Parathyroid adenoma (tissue), 2 donors: ENCODE results near the gene CAMKMT.

Experiments used
- H2AFZ ChIP-seq: fragments of 300-600 bp; sonication (generic); one replicate; pipeline ENCODE4 v1.7.0; 2017; ENCODE audit warnings: antibody characterized with exemption, mild to moderate bottlenecking
- H3K27ac ChIP-seq: fragments of 300-600 bp; sonication (generic); one replicate; pipeline ENCODE4 v1.7.0; 2017
- H3K27me3 ChIP-seq: fragments of 300-600 bp; sonication (generic); one replicate; pipeline ENCODE4 v1.7.0; 2017; ENCODE audit warnings: low read length; ENCODE audit not compliant: control insufficient read depth, insufficient read depth
- H3K36me3 ChIP-seq: fragments of 300-600 bp; sonication (generic); one replicate; pipeline ENCODE4 v1.7.0; 2017; ENCODE audit warnings: low read length; ENCODE audit not compliant: control insufficient read depth, insufficient read depth
- H3K4me1 ChIP-seq: fragments of 300-600 bp; sonication (generic); one replicate; pipeline ENCODE4 v1.7.0; 2017; ENCODE audit warnings: control low read depth
- H3K4me2 ChIP-seq: fragments of 300-600 bp; sonication (generic); one replicate; pipeline ENCODE4 v1.7.0; 2017; ENCODE audit warnings: low read length
- H3K4me3 ChIP-seq: fragments of 300-600 bp; sonication (generic); one replicate; pipeline ENCODE4 v1.7.0; 2017; ENCODE audit warnings: low read depth, low read length
- H3K79me2 ChIP-seq: fragments of 300-600 bp; sonication (generic); one replicate; pipeline ENCODE4 v1.7.0; 2017; ENCODE audit warnings: control low read depth
- H3K9ac ChIP-seq: fragments of 300-600 bp; sonication (generic); one replicate; pipeline ENCODE4 v1.7.0; 2017; ENCODE audit warnings: mild to moderate bottlenecking
- H3K9me3 ChIP-seq: fragments of 300-600 bp; sonication (generic); one replicate; pipeline ENCODE4 v1.7.0; 2017; ENCODE audit warnings: low read length; ENCODE audit not compliant: control insufficient read depth
- CTCF ChIP-seq: fragments of 300-600 bp; sonication (generic); IDR thresholded peaks from one replicate; pipeline ENCODE4 v1.7.0; 2017; ENCODE audit warnings: antibody characterized with exemption, mild to moderate bottlenecking
- donor health status: primary hyperparathyroidism.

CAMKMT gene

DNA sequence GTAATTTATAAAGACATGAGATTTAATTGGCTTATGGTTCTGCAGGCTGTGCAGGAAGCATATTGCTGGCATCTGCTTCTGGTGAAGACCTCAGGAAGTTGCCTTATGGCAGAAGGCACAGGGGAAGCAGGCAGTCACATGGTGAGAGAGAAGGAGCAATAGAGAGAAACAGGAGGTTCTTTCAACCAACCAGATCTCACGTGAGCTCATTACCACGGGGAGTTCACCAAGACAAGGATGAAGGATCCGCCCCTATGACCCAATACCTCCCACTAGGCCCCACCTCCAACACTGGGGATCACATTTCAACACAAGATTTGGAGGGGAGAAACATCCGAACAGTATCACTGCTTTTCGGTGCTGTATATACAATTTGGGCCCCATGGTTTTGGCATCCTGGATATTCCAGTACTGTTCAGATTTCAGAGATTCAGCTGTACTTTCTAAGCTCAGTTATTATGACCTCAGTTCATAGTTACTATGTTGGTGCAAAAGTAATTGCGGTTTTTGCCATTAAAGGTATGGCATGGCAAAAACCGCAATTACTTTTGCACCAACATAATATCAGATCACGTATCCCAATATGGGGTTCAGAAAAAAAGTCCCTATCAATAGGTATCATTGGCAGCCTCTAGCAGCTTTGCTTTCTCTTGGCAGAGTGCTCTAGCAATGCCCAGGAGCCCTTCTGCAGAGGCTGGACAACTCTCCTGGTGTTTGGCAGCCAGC lies 390.2 kb downstream of the CAMKMT start:
- no peaks in the 10 kb centered on the region for H3K9me3 ChIP-seq
- no peak overlapping the region for H3K4me2 ChIP-seq
- no peaks in the 10 kb centered on the region for H3K36me3 ChIP-seq
- H2AFZ ChIP-seq = no peak overlapping the region
- no peaks in the 10 kb centered on the region for H3K27me3 ChIP-seq
- TF ChIP-seq CTCF = no peak
- no peaks in the 10 kb centered on the region for H3K4me1 ChIP-seq
- H3K4me3 ChIP-seq = no peak overlapping the region
- no peak overlapping the region for H3K27ac ChIP-seq
- no peak overlapping the region for H3K9ac ChIP-seq
- H3K79me2 ChIP-seq = no peaks in the 10 kb centered on the region

DNA sequence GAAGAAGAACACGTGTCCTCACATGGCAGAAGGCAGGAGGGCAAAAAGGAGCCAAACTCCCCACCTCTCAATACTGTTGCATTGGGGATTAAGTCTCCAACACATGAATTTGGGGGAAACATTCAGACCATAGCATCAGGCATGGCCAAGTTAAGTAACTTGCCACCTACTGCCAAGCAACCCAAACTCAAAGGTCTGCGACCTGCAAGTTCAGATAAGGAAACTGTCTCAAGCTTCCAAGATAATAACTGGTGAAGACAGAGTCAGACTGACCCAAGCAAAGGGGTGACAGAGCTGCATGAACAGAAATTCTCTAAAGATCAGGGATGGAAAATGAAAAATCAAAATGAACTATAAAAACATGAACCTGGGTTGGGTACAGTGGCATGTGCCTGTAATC lies 391.0 kb downstream of the CAMKMT start:
- no peak overlapping the region for H3K9ac ChIP-seq
- H3K4me2 ChIP-seq = no peak overlapping the region
- H3K27me3 ChIP-seq = no peaks in the 10 kb centered on the region

GRCh38 chr2:44753552-44754285 lies 392.0 kb downstream of the CAMKMT start:
- no peak overlapping the region for H3K4me2 ChIP-seq
- TF ChIP-seq CTCF = no peak
- no peaks in the 10 kb centered on the region for H3K27me3 ChIP-seq
- no peaks in the 10 kb centered on the region for H3K36me3 ChIP-seq
- H3K4me3 ChIP-seq = no peak overlapping the region
- no peak overlapping the region for H3K27ac ChIP-seq
- H3K79me2 ChIP-seq = no peaks in the 10 kb centered on the region
- H3K9me3 ChIP-seq = no peaks in the 10 kb centered on the region
- no peak overlapping the region for H3K9ac ChIP-seq
- no peaks in the 10 kb centered on the region for H3K4me1 ChIP-seq
- no peak overlapping the region for H2AFZ ChIP-seq

More for the DNA sequence above, 391.0 kb downstream of the CAMKMT start:
- Histone ChIP-seq H3K79me2 (no peaks in the 10 kb centered on the region), H3K9me3 (no peaks in the 10 kb centered on the region), H3K36me3 (no peaks in the 10 kb centered on the region), H3K4me3 (no peak overlapping the region), H3K4me1 (no peaks in the 10 kb centered on the region), H3K27ac (no peak overlapping the region), H2AFZ (no peak overlapping the region)
- TF ChIP-seq CTCF = no peak

GRCh38 chr2:44758591-44758990 lies 396.8 kb downstream of the CAMKMT start:
- Histone ChIP-seq H3K4me2 (no peak overlapping the region), H3K79me2 (no peaks in the 10 kb centered on the region), H3K4me1 (no peaks in the 10 kb centered on the region), H3K9me3 (no peaks in the 10 kb centered on the region), H3K27ac (no peak overlapping the region), H3K36me3 (no peaks in the 10 kb centered on the region), H3K4me3 (no peak overlapping the region), H2AFZ (no peak overlapping the region), H3K27me3 (no peaks in the 10 kb centered on the region), H3K9ac (no peak overlapping the region)
- no peak for TF ChIP-seq CTCF
